ENCODE measurements around the gene NID1.

DNA sequence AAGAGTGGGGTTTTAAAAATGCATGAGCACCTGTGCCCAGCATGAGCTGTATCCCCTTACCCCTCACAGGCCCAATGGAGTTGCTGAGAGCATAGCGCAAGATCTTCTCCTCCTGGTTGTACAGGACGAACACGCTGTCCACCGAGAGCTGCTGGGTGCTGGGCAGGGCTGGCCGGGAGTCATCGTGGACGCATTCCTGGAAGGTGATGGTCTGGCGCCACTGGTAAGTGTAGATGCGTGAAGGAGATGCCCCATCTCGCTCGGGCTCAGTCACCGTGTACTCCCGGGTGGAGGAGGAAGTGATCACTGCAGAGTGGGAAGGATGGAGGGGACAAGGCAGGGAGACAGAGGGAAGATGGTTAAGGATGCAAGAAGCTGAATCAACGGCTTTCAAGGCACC, 39.1 kb downstream of the NID1 start:
- TF ChIP-seq, protein P1, sequence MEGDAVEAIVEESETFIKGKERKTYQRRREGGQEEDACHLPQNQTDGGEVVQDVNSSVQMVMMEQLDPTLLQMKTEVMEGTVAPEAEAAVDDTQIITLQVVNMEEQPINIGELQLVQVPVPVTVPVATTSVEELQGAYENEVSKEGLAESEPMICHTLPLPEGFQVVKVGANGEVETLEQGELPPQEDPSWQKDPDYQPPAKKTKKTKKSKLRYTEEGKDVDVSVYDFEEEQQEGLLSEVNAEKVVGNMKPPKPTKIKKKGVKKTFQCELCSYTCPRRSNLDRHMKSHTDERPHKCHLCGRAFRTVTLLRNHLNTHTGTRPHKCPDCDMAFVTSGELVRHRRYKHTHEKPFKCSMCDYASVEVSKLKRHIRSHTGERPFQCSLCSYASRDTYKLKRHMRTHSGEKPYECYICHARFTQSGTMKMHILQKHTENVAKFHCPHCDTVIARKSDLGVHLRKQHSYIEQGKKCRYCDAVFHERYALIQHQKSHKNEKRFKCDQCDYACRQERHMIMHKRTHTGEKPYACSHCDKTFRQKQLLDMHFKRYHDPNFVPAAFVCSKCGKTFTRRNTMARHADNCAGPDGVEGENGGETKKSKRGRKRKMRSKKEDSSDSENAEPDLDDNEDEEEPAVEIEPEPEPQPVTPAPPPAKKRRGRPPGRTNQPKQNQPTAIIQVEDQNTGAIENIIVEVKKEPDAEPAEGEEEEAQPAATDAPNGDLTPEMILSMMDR (IDR thresholded peaks at IDR 0.05): no peak
- no peak for TF ChIP-seq EZH2phosphoT487 (IDR thresholded peaks at IDR 0.05)
- no peak for TF ChIP-seq EZH2 (IDR thresholded peaks at IDR 0.05)
